ENCODE data around the gene CPNE2. TPM values are rescaled to one million over a fixed set of nuclear protein-coding genes. Genes with fewer than 3 reads are reported as not detected.

The CPNE2 gene
- total RNA-seq, 4 donors from 2014 or later: 18.0 to 38.7 (median 27.8) TPM

DNA sequence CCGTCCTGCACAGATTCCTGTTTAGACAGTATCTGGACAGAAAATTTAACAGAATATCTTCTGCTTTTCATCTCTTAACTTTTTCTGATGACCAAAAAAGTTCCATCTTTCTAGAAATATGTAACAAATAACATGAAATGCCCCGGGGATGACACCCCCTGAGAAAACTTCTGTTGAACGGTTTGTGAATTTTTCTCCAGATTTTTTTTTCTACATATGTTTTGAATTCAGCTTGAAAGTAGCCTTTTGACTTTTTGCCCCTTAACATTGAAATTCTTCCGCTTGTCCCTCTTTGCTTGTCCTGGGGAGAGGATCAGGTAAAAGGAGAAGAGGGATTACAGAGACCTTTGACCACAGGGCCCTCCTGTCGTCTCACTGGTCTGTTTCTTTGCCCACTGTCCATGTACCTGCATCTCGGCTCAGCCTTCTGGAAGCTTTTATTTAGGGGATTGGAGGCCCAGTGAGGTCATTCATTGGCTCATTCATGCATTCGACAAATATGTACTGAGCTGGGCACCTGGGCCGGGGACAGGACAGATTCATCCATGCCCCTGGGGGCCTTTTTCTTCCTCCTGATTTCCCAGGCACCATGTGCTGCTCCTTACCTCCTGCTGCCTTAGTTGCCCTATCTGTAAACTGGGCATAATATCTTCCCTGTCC lies 19.6 kb upstream of the CPNE2 start:
- peaks cover 0 to 51% of the 10 kb centered on the region in 2 donors for H3K36me3 ChIP-seq
- TF ChIP-seq POLR2AphosphoS5 (IDR thresholded peaks at IDR 0.05) (no peak), EP300 (IDR thresholded peaks at IDR 0.05) (no peak), POLR2A (IDR thresholded peaks at IDR 0.05) (no peak)
- TF ChIP-seq, protein P1, sequence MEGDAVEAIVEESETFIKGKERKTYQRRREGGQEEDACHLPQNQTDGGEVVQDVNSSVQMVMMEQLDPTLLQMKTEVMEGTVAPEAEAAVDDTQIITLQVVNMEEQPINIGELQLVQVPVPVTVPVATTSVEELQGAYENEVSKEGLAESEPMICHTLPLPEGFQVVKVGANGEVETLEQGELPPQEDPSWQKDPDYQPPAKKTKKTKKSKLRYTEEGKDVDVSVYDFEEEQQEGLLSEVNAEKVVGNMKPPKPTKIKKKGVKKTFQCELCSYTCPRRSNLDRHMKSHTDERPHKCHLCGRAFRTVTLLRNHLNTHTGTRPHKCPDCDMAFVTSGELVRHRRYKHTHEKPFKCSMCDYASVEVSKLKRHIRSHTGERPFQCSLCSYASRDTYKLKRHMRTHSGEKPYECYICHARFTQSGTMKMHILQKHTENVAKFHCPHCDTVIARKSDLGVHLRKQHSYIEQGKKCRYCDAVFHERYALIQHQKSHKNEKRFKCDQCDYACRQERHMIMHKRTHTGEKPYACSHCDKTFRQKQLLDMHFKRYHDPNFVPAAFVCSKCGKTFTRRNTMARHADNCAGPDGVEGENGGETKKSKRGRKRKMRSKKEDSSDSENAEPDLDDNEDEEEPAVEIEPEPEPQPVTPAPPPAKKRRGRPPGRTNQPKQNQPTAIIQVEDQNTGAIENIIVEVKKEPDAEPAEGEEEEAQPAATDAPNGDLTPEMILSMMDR (IDR thresholded peaks at IDR 0.05): no peak
- H3K27ac ChIP-seq: no peak overlapping the region
- ATAC-seq: no peak
- no peaks in the 10 kb centered on the region for H3K27me3 ChIP-seq
- H3K9me3 ChIP-seq: no peaks in the 10 kb centered on the region
- H3K4me1 ChIP-seq: no peaks in the 10 kb centered on the region
- 44 to 52% methylated on average over 5 to 7 of the region's 8 CpGs for WGBS, 2 donors (ENCODE audit: low coverage in 1 of 2)
- no peak overlapping the region for H3K4me3 ChIP-seq

DNA sequence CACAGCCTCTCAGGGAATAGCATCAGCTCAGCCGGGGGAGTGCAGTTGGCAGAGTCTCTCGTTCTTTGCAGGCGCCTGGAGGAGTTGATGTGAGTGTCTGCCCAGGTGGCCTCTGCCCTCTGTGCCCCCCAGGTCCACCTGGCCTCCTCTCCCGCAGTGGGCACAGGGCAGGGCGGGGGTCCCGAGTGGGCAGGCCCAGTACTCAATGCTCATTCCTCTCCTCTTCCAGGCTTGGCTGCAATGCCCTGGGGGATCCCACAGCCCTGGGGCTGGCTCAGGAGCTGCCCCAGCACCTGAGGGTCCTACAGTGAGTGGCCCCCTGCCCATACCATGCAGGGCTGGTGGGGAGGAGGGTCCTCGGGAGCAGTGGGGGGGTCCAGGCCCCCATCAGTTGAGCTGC lies 14.7 kb upstream of the CPNE2 start:
- no peak for ATAC-seq
- peaks cover 0 to 63% of the 10 kb centered on the region in 2 donors for H3K36me3 ChIP-seq
- no peak overlapping the region for H3K4me3 ChIP-seq
- no peaks in the 10 kb centered on the region for H3K9me3 ChIP-seq
- TF ChIP-seq, protein P1 (IDR thresholded peaks at IDR 0.05): no peak
- TF ChIP-seq EP300 (IDR thresholded peaks at IDR 0.05) (no peak), POLR2A (IDR thresholded peaks at IDR 0.05) (no peak), POLR2AphosphoS5 (IDR thresholded peaks at IDR 0.05) (no peak)
- H3K4me1 ChIP-seq: no peaks in the 10 kb centered on the region
- no peak overlapping the region for H3K27ac ChIP-seq
- no peaks in the 10 kb centered on the region for H3K27me3 ChIP-seq
- no CpG with 5 or more reads among the region's 7 CpGs for WGBS, 2 donors (ENCODE audit: low coverage in 1 of 2)

DNA sequence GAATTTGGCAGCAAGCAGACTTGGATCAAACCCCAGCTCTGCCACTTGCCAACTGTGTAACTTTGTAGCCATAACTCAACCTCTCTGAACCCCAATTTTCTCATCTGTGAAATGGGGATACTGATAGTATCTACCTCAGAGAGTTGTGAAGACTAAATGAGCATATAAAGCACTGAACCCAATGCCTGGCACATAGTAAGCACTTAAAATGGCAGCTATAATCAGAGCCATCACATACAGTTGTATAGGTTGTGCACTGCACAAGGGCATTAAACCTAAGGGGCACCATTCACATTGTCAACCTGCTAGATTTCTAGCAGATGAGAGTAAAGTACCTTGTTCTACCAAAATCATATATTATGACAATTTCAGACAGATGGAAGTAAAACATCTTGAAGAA lies 10.6 kb upstream of the CPNE2 start:
- Histone ChIP-seq H3K4me3 (no peak overlapping the region), H3K36me3 (peaks cover 0 to 36% of the 10 kb centered on the region in 2 donors), H3K27ac (no peak overlapping the region), H3K27me3 (no peaks in the 10 kb centered on the region), H3K9me3 (no peaks in the 10 kb centered on the region), H3K4me1 (peaks cover 0 to 8% (median 4%) of the 10 kb centered on the region in 3 donors)
- ATAC-seq: no peak
- TF ChIP-seq POLR2AphosphoS5 (IDR thresholded peaks at IDR 0.05): no peak
- no peak for TF ChIP-seq POLR2A (IDR thresholded peaks at IDR 0.05)
- TF ChIP-seq EP300 (IDR thresholded peaks at IDR 0.05): no peak
- TF ChIP-seq, protein P1 (IDR thresholded peaks at IDR 0.05): no peak

DNA sequence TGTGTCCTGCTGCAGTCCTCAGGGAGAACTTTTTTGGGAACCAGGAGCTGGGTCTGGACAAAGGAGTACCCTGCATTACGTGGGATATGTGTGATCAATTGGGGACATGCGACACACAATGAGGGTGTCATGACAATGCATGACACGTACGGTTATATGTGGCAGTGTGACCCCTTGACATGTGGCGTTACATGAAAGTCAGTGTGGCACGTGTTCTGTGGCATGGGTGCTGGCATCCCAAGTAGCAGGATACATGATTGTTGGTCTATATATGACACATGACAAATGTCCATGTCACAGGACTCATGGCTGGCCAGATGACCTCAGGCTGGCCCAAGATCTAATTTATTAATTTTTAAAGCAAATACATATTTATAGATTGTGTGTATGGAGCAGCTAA lies 9.7 kb upstream of the CPNE2 start:
- Histone ChIP-seq H3K4me1 (peaks cover 0 to 8% (median 4%) of the 10 kb centered on the region in 3 donors), H3K9me3 (no peaks in the 10 kb centered on the region), H3K27ac (no peak overlapping the region), H3K27me3 (no peaks in the 10 kb centered on the region), H3K36me3 (peaks cover 0 to 27% of the 10 kb centered on the region in 2 donors), H3K4me3 (no peak overlapping the region)
- TF ChIP-seq POLR2AphosphoS5 (IDR thresholded peaks at IDR 0.05): no peak
- TF ChIP-seq, protein P1 (IDR thresholded peaks at IDR 0.05): no peak
- TF ChIP-seq EP300 (IDR thresholded peaks at IDR 0.05): no peak
- TF ChIP-seq POLR2A (IDR thresholded peaks at IDR 0.05): no peak
- 75% methylated on average over 3 of the region's 6 CpGs; no CpG with 5 or more reads in 1 of the 2 donors for WGBS, 2 donors (ENCODE audit: low coverage in 1 of 2)
- no peak for ATAC-seq

DNA sequence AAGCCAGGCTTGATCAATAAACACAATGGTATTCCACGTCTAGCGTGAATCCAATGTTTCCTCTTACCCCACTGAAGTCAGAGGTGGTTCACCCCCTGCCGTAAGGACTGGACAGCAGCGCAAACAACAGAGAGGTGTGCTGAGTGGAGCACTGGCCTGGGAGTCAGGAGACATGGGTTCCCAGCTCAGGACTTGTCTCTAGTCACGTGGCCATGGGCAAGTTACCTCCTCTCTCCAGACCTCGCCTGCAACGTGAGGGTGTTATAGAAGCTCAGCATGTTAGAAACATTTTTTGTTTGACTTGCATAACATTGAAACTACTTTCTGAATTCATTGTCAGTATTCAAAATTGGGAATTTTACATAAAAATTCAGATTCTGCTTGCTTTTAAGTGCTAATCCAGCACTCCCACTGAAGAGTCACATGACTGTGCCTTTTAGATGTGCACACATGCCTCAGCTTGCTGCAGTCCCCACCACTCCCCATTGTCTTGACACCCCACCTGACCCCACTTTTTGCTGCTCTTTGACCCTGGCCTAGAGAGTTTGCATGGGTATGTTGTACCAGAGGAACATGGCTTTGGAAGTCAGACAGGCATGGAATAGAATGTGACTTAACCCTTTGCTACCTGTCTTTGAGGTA lies 8.8 kb upstream of the CPNE2 start:
- no peak for TF ChIP-seq EP300 (IDR thresholded peaks at IDR 0.05)
- TF ChIP-seq, protein P1 (IDR thresholded peaks at IDR 0.05): no peak
- no peak for TF ChIP-seq POLR2A (IDR thresholded peaks at IDR 0.05)
- no peak for TF ChIP-seq POLR2AphosphoS5 (IDR thresholded peaks at IDR 0.05)
- Histone ChIP-seq H3K27me3 (no peaks in the 10 kb centered on the region), H3K4me3 (no peak overlapping the region), H3K36me3 (peaks cover 0 to 21% of the 10 kb centered on the region in 2 donors), H3K27ac (no peak overlapping the region), H3K4me1 (peaks cover 0 to 8% (median 4%) of the 10 kb centered on the region in 3 donors), H3K9me3 (no peaks in the 10 kb centered on the region)
- ATAC-seq: no peak
- 59% methylated on average over 6 of the region's 7 CpGs; no CpG with 5 or more reads in 1 of the 2 donors for WGBS, 2 donors (ENCODE audit: low coverage in 1 of 2)
